OCI-LY1 (cell line): Measurements from ENCODE around the gene KIF13A.

Experiments used
- H2AFZ ChIP-seq: fragments of 200-600 bp; sonication (generic), shearing (Covaris generic); 2 replicates; pipeline ENCODE4 v1.6.0; 2014; ENCODE audit warnings: antibody characterized with exemption, mild to moderate bottlenecking, low read length
- H3F3A ChIP-seq: fragments of 200-600 bp; sonication (generic), shearing (Covaris generic); 2 replicates; pipeline ENCODE4 v1.6.0; 2014; ENCODE audit warnings: mild to moderate bottlenecking, antibody characterized with exemption, low read length, moderate library complexity; ENCODE audit not compliant: insufficient read depth
- H3K27ac ChIP-seq: fragments of 200-600 bp; sonication (generic); 2 replicates; pipeline ENCODE4 v1.5.1; 2014; ENCODE audit warnings: low read length, mixed run types, mild to moderate bottlenecking, low read depth; ENCODE audit not compliant: poor library complexity, severe bottlenecking
- H3K27me3 ChIP-seq: fragments of 200-600 bp; sonication (generic); 2 replicates; pipeline ENCODE4 v1.6.0; 2014; ENCODE audit warnings: antibody characterized with exemption, mild to moderate bottlenecking, low read length, moderate library complexity; ENCODE audit not compliant: insufficient read depth
- H3K36me3 ChIP-seq: fragments of 200-600 bp; sonication (generic); 2 replicates; pipeline ENCODE4 v1.6.1; 2014; ENCODE audit warnings: mild to moderate bottlenecking, antibody characterized with exemption, low read length, moderate library complexity, mixed read lengths; ENCODE audit not compliant: insufficient read depth
- H3K4me1 ChIP-seq: fragments of 200-600 bp; sonication (generic); 2 replicates; pipeline ENCODE4 v1.5.1; 2014; ENCODE audit warnings: mild to moderate bottlenecking, low read length, moderate library complexity; ENCODE audit not compliant: insufficient read depth, severe bottlenecking
- H3K4me2 ChIP-seq: fragments of 200-600 bp; sonication (generic), shearing (Covaris generic); 2 replicates; pipeline ENCODE4 v1.6.1; 2014; ENCODE audit warnings: low read length
- H3K4me3 ChIP-seq: fragments of 200-600 bp; sonication (generic); 2 replicates; pipeline ENCODE4 v1.5.1; 2014; ENCODE audit warnings: low read length, low read depth, mild to moderate bottlenecking, mixed read lengths; ENCODE audit not compliant: poor library complexity, severe bottlenecking
- H3K79me2 ChIP-seq: fragments of 200-600 bp; shearing (Covaris generic); 2 replicates; pipeline ENCODE4 v1.6.1; 2016; ENCODE audit warnings: mixed run types, low read length, mixed read lengths; ENCODE audit not compliant: insufficient read depth
- H3K9ac ChIP-seq: fragments of 200-600 bp; sonication (generic), shearing (Covaris generic); 2 replicates; pipeline ENCODE4 v1.6.1; 2014; ENCODE audit warnings: mild to moderate bottlenecking, low read length, mixed read lengths
- H3K9me2 ChIP-seq: fragments of 200-600 bp; sonication (generic), shearing (Covaris generic); 2 replicates; pipeline ENCODE4 v1.6.1; 2014; ENCODE audit warnings: low read depth, mild to moderate bottlenecking, low read length, mixed read lengths
- H3K9me3 ChIP-seq: fragments of 200-600 bp; shearing (Covaris generic); 2 replicates; pipeline ENCODE4 v1.6.1; 2014; ENCODE audit warnings: low read length, mixed read lengths
- H4K20me1 ChIP-seq: fragments of 200-600 bp; sonication (generic), shearing (Covaris generic); 2 replicates; pipeline ENCODE4 v1.6.0; 2016; ENCODE audit warnings: mild to moderate bottlenecking, low read length; ENCODE audit not compliant: insufficient read depth
- CTCF ChIP-seq: fragments of 200-600 bp; sonication (generic), shearing (Covaris generic); IDR thresholded peaks from 2 replicates; pipeline ENCODE4 v1.5.1; 2017; ENCODE audit warnings: mild to moderate bottlenecking, antibody characterized with exemption, low read length, moderate library complexity, mixed read lengths
- EZH2 ChIP-seq: fragments of 200-600 bp; sonication (generic), shearing (Covaris generic); IDR thresholded peaks from 2 replicates; pipeline ENCODE4 v1.8.0; 2017; ENCODE audit warnings: borderline replicate concordance, mixed run types, mild to moderate bottlenecking, antibody characterized with exemption, low read length, moderate library complexity, mixed read lengths

KIF13A gene

GRCh38 chr6:17967668-17968518 is 19.5 kb downstream of the KIF13A start:
- Histone ChIP-seq H3K4me1 (no peaks in the 10 kb centered on the region), H3K4me3 (no peak overlapping the region), H3K27me3 (no peaks in the 10 kb centered on the region), H3K9ac (no peak overlapping the region), H3K27ac (no peak overlapping the region), H3K4me2 (no peak overlapping the region), H2AFZ (no peak overlapping the region), H3K36me3 (no peaks in the 10 kb centered on the region), H3F3A (no peaks in the 10 kb centered on the region), H3K79me2 (no peaks in the 10 kb centered on the region), H3K9me2 (no peaks in the 10 kb centered on the region), H4K20me1 (no peaks in the 10 kb centered on the region), H3K9me3 (no peaks in the 10 kb centered on the region)
- TF ChIP-seq EZH2, result no peak
- no peak for TF ChIP-seq CTCF

GRCh38 chr6:17966451-17966850 is 21.0 kb downstream of the KIF13A start:
- H3K27ac ChIP-seq, result no peak overlapping the region
- no peaks in the 10 kb centered on the region for H3K9me3 ChIP-seq
- H3K4me1 ChIP-seq, result no peaks in the 10 kb centered on the region
- H3K4me3 ChIP-seq, result no peak overlapping the region
- no peak overlapping the region for H3K4me2 ChIP-seq
- no peak overlapping the region for H3K9ac ChIP-seq
- H2AFZ ChIP-seq, result no peak overlapping the region
- H3K27me3 ChIP-seq, result no peaks in the 10 kb centered on the region
- no peak for TF ChIP-seq EZH2
- no peak for TF ChIP-seq CTCF
- no peaks in the 10 kb centered on the region for H3K9me2 ChIP-seq
- no peaks in the 10 kb centered on the region for H3F3A ChIP-seq
- no peaks in the 10 kb centered on the region for H4K20me1 ChIP-seq
- no peaks in the 10 kb centered on the region for H3K79me2 ChIP-seq
- H3K36me3 ChIP-seq, result no peaks in the 10 kb centered on the region

- Histone ChIP-seq H3K4me2 (no peak overlapping the region), H2AFZ (no peak overlapping the region), H3K4me3 (no peak overlapping the region), H3F3A (no peaks in the 10 kb centered on the region), H3K79me2 (no peaks in the 10 kb centered on the region), H3K36me3 (no peaks in the 10 kb centered on the region), H3K9ac (no peak overlapping the region), H3K27me3 (no peaks in the 10 kb centered on the region), H3K9me2 (no peaks in the 10 kb centered on the region), H4K20me1 (no peaks in the 10 kb centered on the region), H3K9me3 (no peaks in the 10 kb centered on the region), H3K4me1 (no peaks in the 10 kb centered on the region), H3K27ac (no peak overlapping the region)
- TF ChIP-seq CTCF (no peak), EZH2 (no peak)
Observed at GRCh38 chr6:17965397-17965796, 22.0 kb downstream of the KIF13A start.
